GM12892 (cell line): ENCODE results near the gene CDCA7L.

Experiments used
- POLR2A ChIP-seq: IDR thresholded peaks from 2 replicates; pipeline ENCODE4 v1.6.1; 2011; ENCODE audit warnings: low read depth, low read length, control low read depth
- POLR2AphosphoS5 ChIP-seq: IDR thresholded peaks from 2 replicates; pipeline ENCODE4 v1.6.1; 2011; ENCODE audit warnings: low read depth, low read length, control low read depth

- TF ChIP-seq POLR2A = no peak
- TF ChIP-seq POLR2AphosphoS5 = no peak
These were observed 61.2 kb downstream of the CDCA7L start for GRCh38 chr7:21884496-21884895.
